ENCODE data around the gene KCNT2.

Gene KCNT2

GRCh38 chr1:196367838-196368237 is 240.4 kb downstream of the KCNT2 start:
- ChIA-PET POLR2A (no interaction called here), CTCF (no interaction called here)
- no peak for DNase-seq (ENCODE audit: extremely low spot score)
- TF ChIP-seq FOXA1 (IDR thresholded peaks at IDR 0.05), result no peak
- no peak for TF ChIP-seq CTBP1 (IDR thresholded peaks at IDR 0.05; ENCODE audit: borderline replicate concordance)
- TF ChIP-seq ELF4 (IDR thresholded peaks at IDR 0.05), result no peak
- TF ChIP-seq NFRKB (IDR thresholded peaks at IDR 0.05), result no peak
- TF ChIP-seq HDGF (IDR thresholded peaks at IDR 0.05; ENCODE audit: borderline replicate concordance), result no peak
- TF ChIP-seq L3MBTL2 (conservative IDR thresholded peaks at IDR 0.05), result no peak
- no peak for TF ChIP-seq TARDBP (IDR thresholded peaks at IDR 0.05)

GRCh38 chr1:196366817-196367495 is 241.3 kb downstream of the KCNT2 start:
- TF ChIP-seq ZNF384 (IDR thresholded peaks at IDR 0.05) (no peak), TARDBP (IDR thresholded peaks at IDR 0.05) (no peak), L3MBTL2 (conservative IDR thresholded peaks at IDR 0.05) (no peak), FOXA1 (IDR thresholded peaks at IDR 0.05) (no peak), CTBP1 (IDR thresholded peaks at IDR 0.05; ENCODE audit: borderline replicate concordance) (no peak), FOXM1 (IDR thresholded peaks at IDR 0.05; ENCODE audit: borderline replicate concordance) (no peak)
- ChIA-PET CTCF (no interaction called here), POLR2A (no interaction called here)
- no peak for DNase-seq (ENCODE audit: extremely low spot score)

DNA sequence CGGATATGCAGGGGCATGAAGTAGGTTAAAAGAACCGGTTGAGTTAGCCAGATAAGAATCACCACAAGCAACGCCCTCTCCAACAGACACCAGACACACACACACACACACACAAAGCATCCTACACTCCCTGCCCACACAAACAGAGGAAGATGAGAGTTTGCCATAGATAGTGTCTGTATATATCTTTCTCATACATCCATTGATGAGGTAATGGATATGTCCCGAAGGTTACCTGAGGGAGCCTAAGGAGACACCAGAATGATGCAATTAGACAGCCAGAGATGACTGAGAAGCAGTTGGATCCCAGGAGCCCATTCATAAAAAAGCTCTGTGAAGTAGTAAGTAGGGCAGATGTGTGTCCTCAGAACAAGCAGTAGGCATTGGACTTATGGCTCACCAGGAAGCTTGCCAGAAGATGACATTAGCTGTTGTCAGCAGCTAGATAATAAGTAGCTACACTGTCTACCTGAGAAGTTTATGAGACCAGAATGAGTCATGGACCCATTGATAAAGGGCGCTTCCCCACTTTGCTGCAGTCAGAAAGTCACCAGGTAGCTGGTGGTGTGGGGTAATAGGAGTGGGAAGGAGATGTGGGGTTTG is 247.0 kb downstream of the KCNT2 start:
- POLR2A ChIA-PET, result no interaction called here
- no peak for TF ChIP-seq SUZ12 (IDR thresholded peaks at IDR 0.05)
- no peak for TF ChIP-seq PKNOX1 (IDR thresholded peaks at IDR 0.05)
- TF ChIP-seq L3MBTL2 (conservative IDR thresholded peaks at IDR 0.05), result no peak
- no peak for TF ChIP-seq LEF1 (IDR thresholded peaks at IDR 0.05; ENCODE audit: borderline replicate concordance)
- TF ChIP-seq NFRKB (IDR thresholded peaks at IDR 0.05), result no peak
- TF ChIP-seq ARNT (IDR thresholded peaks at IDR 0.05), result no peak
- TF ChIP-seq SP1 (IDR thresholded peaks at IDR 0.05), result no peak
- no peak for TF ChIP-seq FOXM1 (IDR thresholded peaks at IDR 0.05; ENCODE audit: borderline replicate concordance)
- no peak for TF ChIP-seq HDGF (IDR thresholded peaks at IDR 0.05; ENCODE audit: borderline replicate concordance)
- TF ChIP-seq BHLHE40 (IDR thresholded peaks at IDR 0.05; ENCODE audit: borderline replicate concordance), result no peak
- DNase-seq (ENCODE audit: extremely low spot score), result no peak
- CTCF ChIA-PET, result no interaction called here

DNA sequence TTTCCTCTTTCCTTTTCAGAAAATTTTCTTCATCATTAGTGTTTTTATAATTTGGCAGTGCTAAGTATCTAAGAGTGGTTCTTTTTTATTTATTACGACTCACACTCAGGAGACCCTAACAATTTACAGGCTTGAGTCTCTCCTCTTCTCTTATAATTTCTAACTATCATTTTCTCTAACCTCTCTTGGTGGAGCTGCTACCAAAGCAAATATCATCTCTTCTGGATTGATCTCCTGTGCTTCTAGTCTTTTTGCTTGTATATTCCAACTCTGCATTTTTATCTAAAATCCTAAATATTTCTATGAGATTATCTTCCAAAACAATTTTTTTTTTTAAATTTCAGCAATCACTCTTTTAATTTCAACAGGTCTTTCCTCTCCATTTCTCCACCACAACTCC is 250.3 kb downstream of the KCNT2 start:
- TF ChIP-seq TARDBP (IDR thresholded peaks at IDR 0.05), result no peak
- no peak for TF ChIP-seq FOXA1 (IDR thresholded peaks at IDR 0.05)
- TF ChIP-seq CTBP1 (IDR thresholded peaks at IDR 0.05; ENCODE audit: borderline replicate concordance), result no peak
- ChIA-PET POLR2A (no interaction called here), CTCF (interaction anchor here (0.7 kb wide), 1 partner anchor 274 kb away, joined by 3 read pairs; no protein-coding TSS in a partner anchor)
- DNase-seq (ENCODE audit: extremely low spot score), result no peak

GRCh38 chr1:196355206-196355786 is 252.9 kb downstream of the KCNT2 start:
- DNase-seq (ENCODE audit: extremely low spot score), result no peak

DNA sequence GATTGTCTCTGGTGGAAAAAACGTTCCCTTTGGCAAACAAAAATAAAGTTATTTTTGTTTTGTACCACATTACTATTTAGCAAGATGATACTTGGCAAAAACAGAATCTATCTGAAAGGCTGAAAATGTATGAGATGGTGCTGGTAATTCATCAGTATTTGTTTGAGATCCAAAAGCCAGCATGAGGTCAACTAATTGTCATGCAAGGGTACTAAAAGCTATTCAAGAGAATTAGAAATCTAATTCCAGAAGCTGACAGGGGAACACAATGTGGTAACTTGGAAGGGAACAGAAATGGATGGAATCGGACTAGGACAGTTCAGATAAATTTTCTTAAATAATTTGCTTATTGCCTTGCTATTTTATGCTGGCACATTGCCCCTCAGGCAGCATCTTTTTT is 263.8 kb downstream of the KCNT2 start:
- ChIA-PET POLR2A (no interaction called here), CTCF (no interaction called here)
- no peak for DNase-seq (ENCODE audit: extremely low spot score)
- TF ChIP-seq ZNF384 (IDR thresholded peaks at IDR 0.05) (no peak), ARNT (IDR thresholded peaks at IDR 0.05) (no peak), L3MBTL2 (conservative IDR thresholded peaks at IDR 0.05) (no peak), FOXA1 (IDR thresholded peaks at IDR 0.05) (no peak), NFRKB (IDR thresholded peaks at IDR 0.05) (no peak), HDGF (IDR thresholded peaks at IDR 0.05; ENCODE audit: borderline replicate concordance) (no peak), LEF1 (IDR thresholded peaks at IDR 0.05; ENCODE audit: borderline replicate concordance) (no peak), SP1 (IDR thresholded peaks at IDR 0.05) (no peak), SUZ12 (IDR thresholded peaks at IDR 0.05) (no peak), BHLHE40 (IDR thresholded peaks at IDR 0.05; ENCODE audit: borderline replicate concordance) (no peak), ELF4 (IDR thresholded peaks at IDR 0.05) (no peak), TARDBP (IDR thresholded peaks at IDR 0.05) (no peak), FOXM1 (IDR thresholded peaks at IDR 0.05; ENCODE audit: borderline replicate concordance) (no peak), CTBP1 (IDR thresholded peaks at IDR 0.05; ENCODE audit: borderline replicate concordance) (no peak), FOXK2 (IDR thresholded peaks at IDR 0.05) (no peak), PKNOX1 (IDR thresholded peaks at IDR 0.05) (no peak)

More at GRCh38 chr1:196355206-196355786, 252.9 kb downstream of the KCNT2 start:
- ChIA-PET POLR2A (no interaction called here), CTCF (no interaction called here)
- TF ChIP-seq SP1 (IDR thresholded peaks at IDR 0.05) (no peak), L3MBTL2 (conservative IDR thresholded peaks at IDR 0.05) (no peak), PKNOX1 (IDR thresholded peaks at IDR 0.05) (no peak), BHLHE40 (IDR thresholded peaks at IDR 0.05; ENCODE audit: borderline replicate concordance) (no peak), ARNT (IDR thresholded peaks at IDR 0.05) (no peak), SUZ12 (IDR thresholded peaks at IDR 0.05) (no peak), LEF1 (IDR thresholded peaks at IDR 0.05; ENCODE audit: borderline replicate concordance) (no peak), FOXK2 (IDR thresholded peaks at IDR 0.05) (no peak), HDGF (IDR thresholded peaks at IDR 0.05; ENCODE audit: borderline replicate concordance) (no peak), ZNF384 (IDR thresholded peaks at IDR 0.05) (no peak), ELF4 (IDR thresholded peaks at IDR 0.05) (no peak)

Data from HEK293T (cell line).